ENCODE data around the gene ATRX. TPM values are rescaled to one million over a fixed set of nuclear protein-coding genes. Genes with fewer than 3 reads are reported as not detected.
"Not testable (repeated sequence)": the region's sequence is repeated elsewhere in the genome, so short reads cannot be mapped to it uniquely, and the experiment has no call there.

ATRX gene
- total RNA-seq, 1 experiment from 2014 or later = 92.5 TPM

DNA sequence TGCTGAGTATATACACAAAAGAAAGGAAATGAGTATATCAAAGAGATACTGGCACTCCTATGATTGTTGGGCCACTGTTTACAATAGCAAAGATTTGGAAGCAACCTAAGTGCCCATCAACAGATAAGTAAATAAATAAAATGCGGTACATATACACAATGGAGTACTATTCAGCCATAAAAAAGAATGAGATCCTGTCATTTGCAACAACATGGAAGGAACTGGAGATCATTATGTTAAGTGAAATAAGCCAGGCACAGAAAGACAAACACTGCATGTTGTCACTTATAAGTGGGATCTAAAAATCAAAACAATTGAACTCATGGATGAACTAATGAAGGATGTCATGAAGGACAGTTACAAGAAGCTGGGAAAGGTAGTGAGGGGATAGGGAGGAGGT lies 100.3 kb downstream of the ATRX start:
- H3K79me2 ChIP-seq (ENCODE audit: low read length) = peaks cover 29% of the 10 kb centered on the region
- not testable (repeated sequence) for H3K4me2 ChIP-seq (ENCODE audit: low read depth, low read length, poor library complexity, severe bottlenecking); H3K9me3 ChIP-seq (ENCODE audit: low read length); H3K9me2 ChIP-seq (replicated peaks; ENCODE audit: insufficient read depth, low read length); H3K4me1 ChIP-seq (ENCODE audit: low read length); DNase-seq; H3K9ac ChIP-seq (ENCODE audit: low read length); H3K4me3 ChIP-seq (ENCODE audit: low read length); H3K27ac ChIP-seq (ENCODE audit: low read length); H2AFZ ChIP-seq (ENCODE audit: low read length); H3K27me3 ChIP-seq (ENCODE audit: low read length); H4K20me1 ChIP-seq (ENCODE audit: insufficient read depth, low read depth, low read length)
- H3K36me3 ChIP-seq (ENCODE audit: insufficient read depth, low read length) = peaks cover 19% of the 10 kb centered on the region; the same call in 1 of the 2 replicates

GRCh38 chrX:77679144-77679543 lies 106.9 kb downstream of the ATRX start:
- H3K9ac ChIP-seq (ENCODE audit: low read length) = no peak overlapping the region
- H3K9me3 ChIP-seq (ENCODE audit: low read length) = no peaks in the 10 kb centered on the region
- H4K20me1 ChIP-seq (ENCODE audit: insufficient read depth, low read depth, low read length) = no peaks in the 10 kb centered on the region

DNA sequence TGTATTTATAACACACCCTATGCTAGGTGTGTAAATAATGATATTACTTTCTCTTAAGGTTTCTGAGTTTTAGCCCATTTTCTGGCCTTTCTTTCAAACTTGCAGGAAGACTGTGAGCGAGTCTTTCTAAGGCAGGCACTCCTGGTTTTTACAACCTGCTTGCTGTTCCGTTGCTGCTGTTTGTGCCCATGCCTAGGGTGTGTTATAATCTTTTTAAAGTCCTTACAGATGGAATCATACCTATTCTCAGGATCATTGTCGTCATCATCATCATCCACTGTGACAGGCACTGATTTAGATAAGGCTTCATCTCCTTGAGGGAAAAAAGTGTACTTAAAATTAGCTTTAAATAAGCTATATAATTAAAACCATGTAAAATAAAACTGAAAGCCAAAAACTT lies 110.0 kb downstream of the ATRX start:
- Histone ChIP-seq H3K4me2 (ENCODE audit: low read depth, low read length, poor library complexity, severe bottlenecking) (no peak overlapping the region), H3K4me3 (ENCODE audit: low read length) (no peak overlapping the region)
- DNase-seq = no peak

More at GRCh38 chrX:77679144-77679543, 106.9 kb downstream of the ATRX start:
- Histone ChIP-seq H3K27me3 (ENCODE audit: low read length) (no peaks in the 10 kb centered on the region), H3K27ac (ENCODE audit: low read length) (no peak overlapping the region), H3K4me1 (ENCODE audit: low read length) (no peaks in the 10 kb centered on the region), H3K36me3 (ENCODE audit: insufficient read depth, low read length) (0 out of 2 replicates have a peak, but pooled peaks cover 4% of the 10 kb centered on the region), H3K4me3 (ENCODE audit: low read length) (no peak overlapping the region), H2AFZ (ENCODE audit: low read length) (no peak overlapping the region), H3K79me2 (ENCODE audit: low read length) (peaks cover 12% of the 10 kb centered on the region), H3K9me2 (replicated peaks; ENCODE audit: insufficient read depth, low read length) (no peaks in the 10 kb centered on the region), H3K4me2 (ENCODE audit: low read depth, low read length, poor library complexity, severe bottlenecking) (no peak overlapping the region)
- DNase-seq = no peak

GRCh38 chrX:77668391-77669237 lies 117.4 kb downstream of the ATRX start:
- Histone ChIP-seq H3K4me3 (ENCODE audit: low read length) (no peak overlapping the region), H2AFZ (ENCODE audit: low read length) (no peak overlapping the region), H3K79me2 (ENCODE audit: low read length) (peaks cover 17% of the 10 kb centered on the region), H4K20me1 (ENCODE audit: insufficient read depth, low read depth, low read length) (no peaks in the 10 kb centered on the region), H3K4me1 (ENCODE audit: low read length) (no peaks in the 10 kb centered on the region), H3K27ac (ENCODE audit: low read length) (no peak overlapping the region), H3K27me3 (ENCODE audit: low read length) (no peaks in the 10 kb centered on the region), H3K4me2 (ENCODE audit: low read depth, low read length, poor library complexity, severe bottlenecking) (no peak overlapping the region), H3K9me3 (ENCODE audit: low read length) (no peaks in the 10 kb centered on the region; the same call in 1 of the 2 replicates), H3K9me2 (replicated peaks; ENCODE audit: insufficient read depth, low read length) (no peaks in the 10 kb centered on the region), H3K36me3 (ENCODE audit: insufficient read depth, low read length) (no peaks in the 10 kb centered on the region), H3K9ac (ENCODE audit: low read length) (no peak overlapping the region)
- no peak for DNase-seq

More for the DNA sequence above, 110.0 kb downstream of the ATRX start:
- Histone ChIP-seq H3K79me2 (ENCODE audit: low read length) (peaks cover 21% of the 10 kb centered on the region), H3K9me3 (ENCODE audit: low read length) (no peaks in the 10 kb centered on the region), H3K4me1 (ENCODE audit: low read length) (no peaks in the 10 kb centered on the region), H3K9me2 (replicated peaks; ENCODE audit: insufficient read depth, low read length) (no peaks in the 10 kb centered on the region), H2AFZ (ENCODE audit: low read length) (no peak overlapping the region), H3K36me3 (ENCODE audit: insufficient read depth, low read length) (0 out of 2 replicates have a peak, but pooled peaks cover 4% of the 10 kb centered on the region), H4K20me1 (ENCODE audit: insufficient read depth, low read depth, low read length) (no peaks in the 10 kb centered on the region), H3K9ac (ENCODE audit: low read length) (no peak overlapping the region), H3K27me3 (ENCODE audit: low read length) (no peaks in the 10 kb centered on the region), H3K27ac (ENCODE audit: low read length) (no peak overlapping the region)

GRCh38 chrX:77658886-77659285 lies 127.1 kb downstream of the ATRX start:
- Histone ChIP-seq H3K4me2 (ENCODE audit: low read depth, low read length, poor library complexity, severe bottlenecking) (no peak overlapping the region), H3K27ac (ENCODE audit: low read length) (no peak overlapping the region), H3K36me3 (ENCODE audit: insufficient read depth, low read length) (peaks cover 23% of the 10 kb centered on the region; the same call in 1 of the 2 replicates), H3K79me2 (ENCODE audit: low read length) (peaks cover 9% of the 10 kb centered on the region), H3K9me2 (replicated peaks; ENCODE audit: insufficient read depth, low read length) (no peaks in the 10 kb centered on the region), H3K9me3 (ENCODE audit: low read length) (no peaks in the 10 kb centered on the region), H3K9ac (ENCODE audit: low read length) (no peak overlapping the region), H3K27me3 (ENCODE audit: low read length) (no peaks in the 10 kb centered on the region), H2AFZ (ENCODE audit: low read length) (no peak overlapping the region), H3K4me1 (ENCODE audit: low read length) (no peaks in the 10 kb centered on the region), H3K4me3 (ENCODE audit: low read length) (no peak overlapping the region), H4K20me1 (ENCODE audit: insufficient read depth, low read depth, low read length) (no peaks in the 10 kb centered on the region)
- DNase-seq = no peak

GRCh38 chrX:77652095-77652494 lies 133.9 kb downstream of the ATRX start:
- Histone ChIP-seq H4K20me1 (ENCODE audit: insufficient read depth, low read depth, low read length) (no peaks in the 10 kb centered on the region), H3K9me3 (ENCODE audit: low read length) (no peaks in the 10 kb centered on the region), H3K79me2 (ENCODE audit: low read length) (peaks cover 24% of the 10 kb centered on the region), H3K4me3 (ENCODE audit: low read length) (no peak overlapping the region), H3K9ac (ENCODE audit: low read length) (no peak overlapping the region), H3K9me2 (replicated peaks; ENCODE audit: insufficient read depth, low read length) (no peaks in the 10 kb centered on the region), H3K4me2 (ENCODE audit: low read depth, low read length, poor library complexity, severe bottlenecking) (no peak overlapping the region), H3K27me3 (ENCODE audit: low read length) (no peaks in the 10 kb centered on the region), H2AFZ (ENCODE audit: low read length) (no peak overlapping the region), H3K36me3 (ENCODE audit: insufficient read depth, low read length) (peaks cover 39% of the 10 kb centered on the region; the same call in 1 of the 2 replicates), H3K4me1 (ENCODE audit: low read length) (peaks cover 10% of the 10 kb centered on the region; the same call in 1 of the 2 replicates), H3K27ac (ENCODE audit: low read length) (no peak overlapping the region)
- no peak for DNase-seq

- no peak for DNase-seq
- H2AFZ ChIP-seq (ENCODE audit: low read length) = no peak overlapping the region
- peaks cover 8% of the 10 kb centered on the region; the same call in 1 of the 2 replicates for H3K36me3 ChIP-seq (ENCODE audit: insufficient read depth, low read length)
- no peaks in the 10 kb centered on the region for H4K20me1 ChIP-seq (ENCODE audit: insufficient read depth, low read depth, low read length)
- no peaks in the 10 kb centered on the region; the same call in 1 of the 2 replicates for H3K9me3 ChIP-seq (ENCODE audit: low read length)
- H3K79me2 ChIP-seq (ENCODE audit: low read length) = peaks cover 36% of the 10 kb centered on the region
- no peaks in the 10 kb centered on the region for H3K27me3 ChIP-seq (ENCODE audit: low read length)
- no peak overlapping the region for H3K9ac ChIP-seq (ENCODE audit: low read length)
- no peaks in the 10 kb centered on the region for H3K9me2 ChIP-seq (replicated peaks; ENCODE audit: insufficient read depth, low read length)
- H3K4me3 ChIP-seq (ENCODE audit: low read length) = no peak overlapping the region
- no peak overlapping the region for H3K27ac ChIP-seq (ENCODE audit: low read length)
- no peaks in the 10 kb centered on the region for H3K4me1 ChIP-seq (ENCODE audit: low read length)
- H3K4me2 ChIP-seq (ENCODE audit: low read depth, low read length, poor library complexity, severe bottlenecking) = no peak overlapping the region
These were observed 145.3 kb downstream of the ATRX start for GRCh38 chrX:77640702-77641101.

- no peaks in the 10 kb centered on the region for H3K4me1 ChIP-seq (ENCODE audit: low read length)
- H3K27me3 ChIP-seq (ENCODE audit: low read length) = no peaks in the 10 kb centered on the region
- peaks cover 33% of the 10 kb centered on the region for H3K79me2 ChIP-seq (ENCODE audit: low read length)
- no peak overlapping the region for H3K4me3 ChIP-seq (ENCODE audit: low read length)
- no peaks in the 10 kb centered on the region for H4K20me1 ChIP-seq (ENCODE audit: insufficient read depth, low read depth, low read length)
- H3K9me3 ChIP-seq (ENCODE audit: low read length) = no peaks in the 10 kb centered on the region
- H3K9me2 ChIP-seq (replicated peaks; ENCODE audit: insufficient read depth, low read length) = no peaks in the 10 kb centered on the region
- H3K4me2 ChIP-seq (ENCODE audit: low read depth, low read length, poor library complexity, severe bottlenecking) = no peak overlapping the region
- H3K36me3 ChIP-seq (ENCODE audit: insufficient read depth, low read length) = peaks cover 3% of the 10 kb centered on the region; the same call in 1 of the 2 replicates
- no peak for DNase-seq
- H3K9ac ChIP-seq (ENCODE audit: low read length) = no peak overlapping the region
- H3K27ac ChIP-seq (ENCODE audit: low read length) = no peak overlapping the region
- no peak overlapping the region for H2AFZ ChIP-seq (ENCODE audit: low read length)
These were observed 146.2 kb downstream of the ATRX start for GRCh38 chrX:77639820-77640219.
